ENCODE measurements around the gene PRRC1. TPM values are rescaled to one million over a fixed set of nuclear protein-coding genes. Genes with fewer than 3 reads are reported as not detected.
"Not testable (repeated sequence)": the region's sequence is repeated elsewhere in the genome, so short reads cannot be mapped to it uniquely, and the experiment has no call there.

The PRRC1 gene
- total and polyA plus RNA-seq, 7 donors, result 19.3 to 32.1 (median 28.8) TPM

- 53 to 56% methylated on average over 2 of the region's 2 CpGs for WGBS, 2 donors
- H3K4me1 ChIP-seq, result peaks cover 0 to 32% (median 22%) of the 10 kb centered on the region in 4 donors
- no peaks in the 10 kb centered on the region for H3K27me3 ChIP-seq
- H3K27ac ChIP-seq, result peak overlapping the region in 2 of 4 donors; percentile 9 to 56
- H3K9me3 ChIP-seq, result no peaks in the 10 kb centered on the region
- H3K36me3 ChIP-seq, result no peaks in the 10 kb centered on the region
- intact Hi-C loops (cut with DNase I), result loop anchor here (1.0 to 10.0 kb wide), 4 partner anchors 201 to 637 kb away; partner anchors contain the start of gene SLC12A2
- H3K4me3 ChIP-seq, result no peak overlapping the region
- DNase-seq, result no peak
- TF ChIP-seq POLR2A (IDR thresholded peaks at IDR 0.05) (no peak), CTCF (IDR thresholded peaks at IDR 0.05) (peak; percentile 26 to 66 (median 51))
Measured at GRCh38 chr5:127564002-127564769, 46.7 kb downstream of the PRRC1 start.

GRCh38 chr5:127565586-127566270 is 48.3 kb downstream of the PRRC1 start:
- H3K27ac ChIP-seq, result no peak overlapping the region
- H3K4me1 ChIP-seq, result peaks cover 0 to 32% (median 24%) of the 10 kb centered on the region in 4 donors
- no peaks in the 10 kb centered on the region for H3K27me3 ChIP-seq
- no peak overlapping the region for H3K4me3 ChIP-seq
- intact Hi-C loops (cut with DNase I), result loop anchor here (10.0 kb wide), 2 partner anchors 199 to 309 kb away; no protein-coding TSS in a partner anchor
- H3K9me3 ChIP-seq, result no peaks in the 10 kb centered on the region
- no peak for DNase-seq
- H3K36me3 ChIP-seq, result no peaks in the 10 kb centered on the region
- TF ChIP-seq POLR2A (IDR thresholded peaks at IDR 0.05), result no peak
- TF ChIP-seq POLR2AphosphoS5 (IDR thresholded peaks at IDR 0.05), result no peak
- no peak for TF ChIP-seq CTCF (IDR thresholded peaks at IDR 0.05)
- no peak for TF ChIP-seq EP300 (IDR thresholded peaks at IDR 0.05)
- WGBS, 2 donors, result 90 to 95% methylated on average over 1 of the region's 1 CpG

GRCh38 chr5:127567026-127567768 is 49.8 kb downstream of the PRRC1 start:
- DNase-seq, result no peak
- Histone ChIP-seq H3K27ac (no peak overlapping the region), H3K4me3 (no peak overlapping the region), H3K9me3 (no peaks in the 10 kb centered on the region), H3K27me3 (no peaks in the 10 kb centered on the region), H3K4me1 (peaks cover 0 to 30% (median 21%) of the 10 kb centered on the region in 4 donors), H3K36me3 (no peaks in the 10 kb centered on the region)
- intact Hi-C loops (cut with DNase I), result loop anchor here (10.0 kb wide), 2 partner anchors 198 to 308 kb away; no protein-coding TSS in a partner anchor
- WGBS, 2 donors, result 59 to 60% methylated on average over 7 of the region's 7 CpGs
- no peak for TF ChIP-seq CTCF (IDR thresholded peaks at IDR 0.05)
- no peak for TF ChIP-seq EP300 (IDR thresholded peaks at IDR 0.05)
- no peak for TF ChIP-seq POLR2AphosphoS5 (IDR thresholded peaks at IDR 0.05)

GRCh38 chr5:127568166-127568565 is 50.7 kb downstream of the PRRC1 start:
- Histone ChIP-seq H3K4me1 (peaks cover 0 to 20% (median 11%) of the 10 kb centered on the region in 4 donors), H3K27ac (no peak overlapping the region), H3K4me3 (no peak overlapping the region), H3K9me3 (no peaks in the 10 kb centered on the region), H3K36me3 (no peaks in the 10 kb centered on the region), H3K27me3 (no peaks in the 10 kb centered on the region)
- no peak for TF ChIP-seq EP300 (IDR thresholded peaks at IDR 0.05)
- no peak for TF ChIP-seq CTCF (IDR thresholded peaks at IDR 0.05)
- no peak for TF ChIP-seq POLR2AphosphoS5 (IDR thresholded peaks at IDR 0.05)
- TF ChIP-seq POLR2A (IDR thresholded peaks at IDR 0.05), result no peak
- no peak for DNase-seq
- WGBS, 2 donors, result 67 to 68% methylated on average over 3 of the region's 3 CpGs
- intact Hi-C loops (cut with DNase I), result loop anchor here (10.0 kb wide), 2 partner anchors 197 to 307 kb away; no protein-coding TSS in a partner anchor

- 84 to 93% methylated on average over 40 of the region's 40 CpGs for WGBS, 2 donors
- intact Hi-C loops (cut with DNase I), result loop anchor here (10.0 kb wide), 2 partner anchors 195 to 305 kb away; no protein-coding TSS in a partner anchor
- H3K4me3 ChIP-seq, result not testable (repeated sequence)
Measured at GRCh38 chr5:127569471-127569870, 52.0 kb downstream of the PRRC1 start.

More at GRCh38 chr5:127569471-127569870, 52.0 kb downstream of the PRRC1 start:
- H3K27ac ChIP-seq, DNase-seq, H3K27me3 ChIP-seq, H3K36me3 ChIP-seq, H3K9me3 ChIP-seq: not testable (repeated sequence)
- H3K4me1 ChIP-seq, result peaks cover 0 to 15% (median 2%) of the 10 kb centered on the region in 4 donors
